NOMO-1 treated with dmso at 0.1 percent for 144 hours (cell line): Measurements from ENCODE around the gene IMMP2L.

ENCODE experiments used
- DNase-seq: peaks from one replicate; lab custom pipeline; 2025; ENCODE audit not compliant: unreplicated experiment; lab: John Stamatoyannopoulos, UW

Gene IMMP2L

GRCh38 chr7:110771717-110772116 is 790.6 kb downstream of the IMMP2L start:
- no peak for DNase-seq

- no peak for DNase-seq
Observed at GRCh38 chr7:110767550-110768110, 794.7 kb downstream of the IMMP2L start.

- no peak for DNase-seq
Observed at GRCh38 chr7:110766864-110767263, 795.4 kb downstream of the IMMP2L start.

GRCh38 chr7:110764852-110765251 is 797.4 kb downstream of the IMMP2L start:
- no peak for DNase-seq

- DNase-seq = no peak
Observed at GRCh38 chr7:110762546-110763225, 799.6 kb downstream of the IMMP2L start.

GRCh38 chr7:110760341-110760740 is 802.0 kb downstream of the IMMP2L start:
- DNase-seq = no peak

GRCh38 chr7:110759069-110759468 is 803.2 kb downstream of the IMMP2L start:
- no peak for DNase-seq

- DNase-seq = no peak
Observed at GRCh38 chr7:110754649-110755048, 807.6 kb downstream of the IMMP2L start.

- DNase-seq = no peak
Observed at GRCh38 chr7:110750931-110751605, 811.2 kb downstream of the IMMP2L start.

GRCh38 chr7:110733221-110733620 is 829.1 kb downstream of the IMMP2L start:
- no peak for DNase-seq

- DNase-seq = no peak
Observed at GRCh38 chr7:110724811-110725210, 837.5 kb downstream of the IMMP2L start.

- no peak for DNase-seq
Observed at GRCh38 chr7:110721395-110721794, 840.9 kb downstream of the IMMP2L start.

- DNase-seq = no peak
Observed at GRCh38 chr7:110720626-110721025, 841.7 kb downstream of the IMMP2L start.

GRCh38 chr7:110719741-110720140 is 842.6 kb downstream of the IMMP2L start:
- no peak for DNase-seq

- no peak for DNase-seq
Observed at GRCh38 chr7:110718503-110719205, 843.6 kb downstream of the IMMP2L start.

- no peak for DNase-seq
Observed at GRCh38 chr7:110704225-110704624, 858.1 kb downstream of the IMMP2L start.

GRCh38 chr7:110698576-110698975 is 863.7 kb downstream of the IMMP2L start:
- no peak for DNase-seq

- no peak for DNase-seq
Observed at GRCh38 chr7:110693344-110693743, 868.9 kb downstream of the IMMP2L start.

GRCh38 chr7:110688908-110689307 is 873.4 kb downstream of the IMMP2L start:
- DNase-seq = no peak

- no peak for DNase-seq
Observed at GRCh38 chr7:110685899-110686298, 876.4 kb downstream of the IMMP2L start.

- no peak for DNase-seq
Observed at GRCh38 chr7:110681941-110682340, 880.4 kb downstream of the IMMP2L start.

GRCh38 chr7:110677405-110677804 is 884.9 kb downstream of the IMMP2L start:
- no peak for DNase-seq
